ENCODE results near the gene DVL1.
A peak's percentile ranks its signal among the peaks of the same experiment; 100 is the strongest.
"Not testable (repeated sequence)": the region's sequence is repeated elsewhere in the genome, so short reads cannot be mapped to it uniquely, and the experiment has no call there.

DVL1 gene

GRCh38 chr1:1385931-1386330 lies 36.7 kb upstream of the DVL1 start:
- Histone ChIP-seq H3K4me3 (ENCODE audit: low read length) (no peak overlapping the region), H3K9ac (ENCODE audit: low read depth, low read length) (no peak overlapping the region), H3K27me3 (ENCODE audit: control insufficient read depth, insufficient read depth, low read length) (no peaks in the 10 kb centered on the region), H3K9me3 (replicated peaks; ENCODE audit: low read length) (no peaks in the 10 kb centered on the region), H3K36me3 (ENCODE audit: insufficient read depth, low read length) (peaks cover 54% of the 10 kb centered on the region), H3K4me2 (ENCODE audit: low read length) (no peak overlapping the region), H3K4me1 (ENCODE audit: control insufficient read depth, insufficient read depth, low read length) (no peaks in the 10 kb centered on the region)

- H3K9ac ChIP-seq (ENCODE audit: low read depth, low read length); H3K4me2 ChIP-seq (ENCODE audit: low read length); H3K9me3 ChIP-seq (replicated peaks; ENCODE audit: low read length); H3K27me3 ChIP-seq (ENCODE audit: control insufficient read depth, insufficient read depth, low read length); H3K4me1 ChIP-seq (ENCODE audit: control insufficient read depth, insufficient read depth, low read length); H3K4me3 ChIP-seq (ENCODE audit: low read length): not testable (repeated sequence)
- peaks cover 48% of the 10 kb centered on the region for H3K36me3 ChIP-seq (ENCODE audit: insufficient read depth, low read length)
Measured at GRCh38 chr1:1385339-1385738, 36.1 kb upstream of the DVL1 start.

- H3K4me1 ChIP-seq (ENCODE audit: control insufficient read depth, insufficient read depth, low read length) = no peaks in the 10 kb centered on the region
- H3K36me3 ChIP-seq (ENCODE audit: insufficient read depth, low read length) = peaks cover 19% of the 10 kb centered on the region
- H3K27me3 ChIP-seq (ENCODE audit: control insufficient read depth, insufficient read depth, low read length) = no peaks in the 10 kb centered on the region
- H3K9ac ChIP-seq (ENCODE audit: low read depth, low read length) = no peak overlapping the region
- H3K4me2 ChIP-seq (ENCODE audit: low read length) = no peak overlapping the region
- H3K9me3 ChIP-seq (replicated peaks; ENCODE audit: low read length) = no peaks in the 10 kb centered on the region
- H3K4me3 ChIP-seq (ENCODE audit: low read length) = no peak overlapping the region
Measured at GRCh38 chr1:1381294-1381693, 32.1 kb upstream of the DVL1 start.

- H3K4me2 ChIP-seq (ENCODE audit: low read length) = no peak overlapping the region
- no peaks in the 10 kb centered on the region for H3K27me3 ChIP-seq (ENCODE audit: control insufficient read depth, insufficient read depth, low read length)
- peaks cover 18% of the 10 kb centered on the region for H3K36me3 ChIP-seq (ENCODE audit: insufficient read depth, low read length)
- no peak overlapping the region for H3K4me3 ChIP-seq (ENCODE audit: low read length)
- no peak overlapping the region for H3K9ac ChIP-seq (ENCODE audit: low read depth, low read length)
- H3K4me1 ChIP-seq (ENCODE audit: control insufficient read depth, insufficient read depth, low read length) = peaks cover 4% of the 10 kb centered on the region
- H3K9me3 ChIP-seq (replicated peaks; ENCODE audit: low read length) = no peaks in the 10 kb centered on the region
Measured at GRCh38 chr1:1380860-1381259, 31.6 kb upstream of the DVL1 start.

GRCh38 chr1:1377540-1378205 lies 28.5 kb upstream of the DVL1 start:
- peaks cover 18% of the 10 kb centered on the region for H3K36me3 ChIP-seq (ENCODE audit: insufficient read depth, low read length)
- no peaks in the 10 kb centered on the region for H3K9me3 ChIP-seq (replicated peaks; ENCODE audit: low read length)
- no peak overlapping the region for H3K4me2 ChIP-seq (ENCODE audit: low read length)
- no peak overlapping the region for H3K9ac ChIP-seq (ENCODE audit: low read depth, low read length)
- H3K27me3 ChIP-seq (ENCODE audit: control insufficient read depth, insufficient read depth, low read length) = no peaks in the 10 kb centered on the region
- H3K4me3 ChIP-seq (ENCODE audit: low read length) = no peak overlapping the region
- peaks cover 15% of the 10 kb centered on the region for H3K4me1 ChIP-seq (ENCODE audit: control insufficient read depth, insufficient read depth, low read length)

GRCh38 chr1:1376551-1377226 lies 27.5 kb upstream of the DVL1 start:
- no peaks in the 10 kb centered on the region for H3K9me3 ChIP-seq (replicated peaks; ENCODE audit: low read length)
- no peaks in the 10 kb centered on the region for H3K27me3 ChIP-seq (ENCODE audit: control insufficient read depth, insufficient read depth, low read length)
- peaks cover 18% of the 10 kb centered on the region for H3K36me3 ChIP-seq (ENCODE audit: insufficient read depth, low read length)
- no peak overlapping the region for H3K9ac ChIP-seq (ENCODE audit: low read depth, low read length)
- peaks cover 23% of the 10 kb centered on the region for H3K4me1 ChIP-seq (ENCODE audit: control insufficient read depth, insufficient read depth, low read length)
- peak overlapping the region; percentile 72 for H3K4me2 ChIP-seq (ENCODE audit: low read length)
- H3K4me3 ChIP-seq (ENCODE audit: low read length) = no peak overlapping the region

- Histone ChIP-seq H3K9me3 (replicated peaks; ENCODE audit: low read length) (no peaks in the 10 kb centered on the region), H3K27me3 (ENCODE audit: control insufficient read depth, insufficient read depth, low read length) (no peaks in the 10 kb centered on the region), H3K4me3 (ENCODE audit: low read length) (peak within 1 kb of the TSS; percentile 94), H3K36me3 (ENCODE audit: insufficient read depth, low read length) (peaks cover 18% of the 10 kb centered on the region), H3K9ac (ENCODE audit: low read depth, low read length) (peak within 1 kb of the TSS; percentile 99), H3K4me2 (ENCODE audit: low read length) (peak within 1 kb of the TSS; percentile 99), H3K4me1 (ENCODE audit: control insufficient read depth, insufficient read depth, low read length) (peaks cover 28% of the 10 kb centered on the region)
Measured at GRCh38 chr1:1374929-1375662, 25.9 kb upstream of the DVL1 start, which contains the start of gene AURKAIP1. TSS of gene AURKAIP1 (minus strand) at chr1:1375207. CDS start at chr1:1374756, 451 bp downstream.

- Histone ChIP-seq H3K4me1 (ENCODE audit: control insufficient read depth, insufficient read depth, low read length) (peaks cover 28% of the 10 kb centered on the region), H3K4me3 (ENCODE audit: low read length) (peak overlapping the region; percentile 94), H3K9me3 (replicated peaks; ENCODE audit: low read length) (no peaks in the 10 kb centered on the region), H3K4me2 (ENCODE audit: low read length) (peak overlapping the region; percentile 99), H3K27me3 (ENCODE audit: control insufficient read depth, insufficient read depth, low read length) (no peaks in the 10 kb centered on the region), H3K9ac (ENCODE audit: low read depth, low read length) (peak overlapping the region; percentile 99), H3K36me3 (ENCODE audit: insufficient read depth, low read length) (peaks cover 18% of the 10 kb centered on the region)
Measured at GRCh38 chr1:1374589-1374928, 25.3 kb upstream of the DVL1 start.

- Histone ChIP-seq H3K4me3 (ENCODE audit: low read length) (peak overlapping the region; percentile 94), H3K9ac (ENCODE audit: low read depth, low read length) (peak overlapping the region; percentile 99), H3K4me2 (ENCODE audit: low read length) (peak overlapping the region; percentile 99), H3K9me3 (replicated peaks; ENCODE audit: low read length) (no peaks in the 10 kb centered on the region), H3K36me3 (ENCODE audit: insufficient read depth, low read length) (peaks cover 18% of the 10 kb centered on the region), H3K27me3 (ENCODE audit: control insufficient read depth, insufficient read depth, low read length) (no peaks in the 10 kb centered on the region), H3K4me1 (ENCODE audit: control insufficient read depth, insufficient read depth, low read length) (peaks cover 28% of the 10 kb centered on the region)
Measured at GRCh38 chr1:1373815-1374588, 24.8 kb upstream of the DVL1 start.

- Histone ChIP-seq H3K4me2 (ENCODE audit: low read length) (peak overlapping the region; percentile 99), H3K9me3 (replicated peaks; ENCODE audit: low read length) (no peaks in the 10 kb centered on the region), H3K9ac (ENCODE audit: low read depth, low read length) (peak overlapping the region; percentile 99), H3K36me3 (ENCODE audit: insufficient read depth, low read length) (peaks cover 18% of the 10 kb centered on the region), H3K4me1 (ENCODE audit: control insufficient read depth, insufficient read depth, low read length) (peaks cover 28% of the 10 kb centered on the region), H3K4me3 (ENCODE audit: low read length) (peak overlapping the region; percentile 94), H3K27me3 (ENCODE audit: control insufficient read depth, insufficient read depth, low read length) (no peaks in the 10 kb centered on the region)
Measured at GRCh38 chr1:1373051-1373814, 24.0 kb upstream of the DVL1 start.
